Endothelial cell of umbilical vein (primary cell): ENCODE results near the gene PTGFRN. TPM values are rescaled to one million over a fixed set of nuclear protein-coding genes. Genes with fewer than 3 reads are reported as not detected.

Experiments used
- BruUV-seq: library from RNA; stranded (reverse); fragments of 400-500 nt; replicated peaks from 2 replicates; lab custom pipeline; 2021; lab: Mats Ljungman, UMichigan
- CTCF ChIA-PET: fragments of 300-600, 350-600 bp; sonication (Branson Sonifier 250); formaldehyde crosslinking; loops from one replicate; lab custom pipeline; 2021; ENCODE audit warnings: antibody characterized with exemption, inconsistent platforms; lab: Charles Lee
- POLR2A ChIA-PET: fragments of 300-600, 350-600 bp; sonication (Branson Sonifier 250); formaldehyde crosslinking; loops from one replicate; lab custom pipeline; 2021; ENCODE audit warnings: antibody characterized with exemption, inconsistent platforms; lab: Charles Lee
- DNase-seq: peaks from one replicate; pipeline ENCODE4 v3.0.0-alpha.2; 2011; ENCODE audit warnings: low read depth, low spot score
- FAIRE-seq: peaks from 2 replicates; lab custom pipeline; 2011; peaks lifted over from hg19 to GRCh38; lab: Jason Lieb, UNC
- H2AFZ ChIP-seq: 2 replicates; pipeline ENCODE4 v1.6.0; 2012; ENCODE audit warnings: low read depth, low read length, control low read depth, inconsistent platforms
- H3K27ac ChIP-seq: 2 replicates; pipeline ENCODE4 v1.5.1; 2011; ENCODE audit warnings: low read depth, mild to moderate bottlenecking, control low read depth, low read length, moderate library complexity; ENCODE audit not compliant: insufficient read depth
- H3K27me3 ChIP-seq, 2 experiments: 2 replicates each; pipeline versions ENCODE4 v1.6.0 to v1.6.1; 2011; ENCODE audit warnings: low read length in 2 of 2, mixed read lengths in 1 of 2; ENCODE audit not compliant: control insufficient read depth in 2 of 2, insufficient read depth in 2 of 2
- H3K36me3 ChIP-seq, 2 experiments: 2 replicates in 1 of 2; 3 replicates in 1 of 2; pipeline ENCODE4 v1.5.1; 2011; ENCODE audit warnings: low read length in 2 of 2, mild to moderate bottlenecking in 1 of 2, moderate library complexity in 1 of 2; ENCODE audit not compliant: control insufficient read depth in 2 of 2, insufficient read depth in 2 of 2; ENCODE audit errors: extremely low read depth in 1 of 2
- H3K4me1 ChIP-seq: 3 replicates; pipeline ENCODE4 v1.5.1; 2011; ENCODE audit warnings: mild to moderate bottlenecking, low read length; ENCODE audit not compliant: control insufficient read depth, insufficient read depth; ENCODE audit errors: extremely low read depth
- H3K4me2 ChIP-seq: 2 replicates; pipeline ENCODE4 v1.6.1; 2011; ENCODE audit warnings: low read length, control low read depth, mixed read lengths; ENCODE audit not compliant: insufficient read depth
- H3K4me3 ChIP-seq, 3 experiments: fragments of 200-600 bp in 1 of 3; sonication (generic), shearing (Covaris generic) in 1 of 3; replicated peaks in 1 of 3; 2 replicates each; pipeline ENCODE4 v1.5.1; 2011 to 2016; ENCODE audit warnings: control low read depth in 3 of 3, low read length in 3 of 3, mild to moderate bottlenecking in 2 of 3, inconsistent platforms in 1 of 3, low read depth in 1 of 3, moderate library complexity in 1 of 3; ENCODE audit not compliant: insufficient read depth in 1 of 3
- H3K79me2 ChIP-seq: 2 replicates; pipeline ENCODE4 v1.6.0; 2012; ENCODE audit warnings: low read length, inconsistent platforms; ENCODE audit not compliant: control insufficient read depth, insufficient read depth
- H3K9ac ChIP-seq: replicated peaks from 2 replicates; pipeline ENCODE3; 2011; ENCODE audit warnings: low read length, control low read depth; ENCODE audit not compliant: insufficient read depth; ENCODE audit errors: extremely low read depth
- H3K9me1 ChIP-seq: replicated peaks from 3 replicates; pipeline ENCODE4 v1.6.0; 2011; ENCODE audit warnings: mild to moderate bottlenecking, low read length; ENCODE audit not compliant: control insufficient read depth, insufficient read depth; ENCODE audit errors: extremely low read depth
- H3K9me3 ChIP-seq: replicated peaks from 2 replicates; pipeline ENCODE4 v1.5.1; 2012; ENCODE audit warnings: low read length, inconsistent platforms; ENCODE audit not compliant: control insufficient read depth, insufficient read depth
- H4K20me1 ChIP-seq: replicated peaks from 2 replicates; pipeline ENCODE3; 2011; ENCODE audit warnings: mild to moderate bottlenecking, low read length; ENCODE audit not compliant: control insufficient read depth, insufficient read depth; ENCODE audit errors: extremely low read depth
- EZH2 ChIP-seq: IDR thresholded peaks from 2 replicates; pipeline ENCODE4 v1.6.1; 2012; ENCODE audit warnings: borderline replicate concordance, low read depth, mild to moderate bottlenecking, moderate library complexity, low read length, inconsistent platforms; ENCODE audit not compliant: severe bottlenecking
- FOS ChIP-seq: IDR thresholded peaks from 2 replicates; pipeline ENCODE4 v1.6.1; 2011; ENCODE audit warnings: mild to moderate bottlenecking, low read length, moderate library complexity, borderline replicate concordance; ENCODE audit not compliant: insufficient read depth
- GATA2 ChIP-seq: IDR thresholded peaks from 2 replicates; pipeline ENCODE4 v1.7.0; 2011; ENCODE audit warnings: low read depth, mild to moderate bottlenecking, moderate library complexity, mixed read lengths, low read length; ENCODE audit not compliant: insufficient read length, insufficient read depth
- JUN ChIP-seq: IDR thresholded peaks from 2 replicates; pipeline ENCODE4 v1.6.1; 2011; ENCODE audit warnings: borderline replicate concordance, low read depth; ENCODE audit not compliant: insufficient read length, insufficient read depth
- MYC ChIP-seq: IDR thresholded peaks from one replicate; pipeline ENCODE4 v1.6.1; 2011; ENCODE audit warnings: mild to moderate bottlenecking, low read depth, low read length
- POLR2A ChIP-seq: IDR thresholded peaks from 2 replicates; pipeline ENCODE4 v1.6.1; 2012; ENCODE audit warnings: low read depth, mild to moderate bottlenecking, control low read depth, low read length
- POLR2AphosphoS5 ChIP-seq: IDR thresholded peaks from 2 replicates; pipeline ENCODE4 v1.6.1; 2012; ENCODE audit warnings: low read depth, mild to moderate bottlenecking, control low read depth, low read length, moderate library complexity; ENCODE audit not compliant: insufficient read depth
- dilution Hi-C: fragments of 300-500 bp; cut with MboI; formaldehyde crosslinking; loops from one replicate; pipeline ENCODE4 v1.15.0; 2019; ENCODE audit warnings: low sequenced_read_pairs; ENCODE audit not compliant: extremely low pct_ligation_motif_present
- intact Hi-C: fragments of 100-400 bp; cut with micrococcal nuclease; formaldehyde crosslinking; loops from one replicate; pipeline ENCODE4 v1.10.0; 2022
- polyA plus RNA-seq, 4 experiments: library from polyadenylated mRNA; depleted of rRNA in 3 of 4; stranded (reverse) in 3 of 4; unstranded in 1 of 4; fragments of >200 nt; gene quantifications; 2 replicates each; pipeline versions ENCODE4 v1.2.1 to v1.2.3, GENCODE V29; 2011 to 2012; ENCODE audit warnings: missing spikeins in 1 of 4
- total RNA-seq: library from RNA; stranded (reverse); gene quantifications from 2 replicates; pipeline ENCODE4 v1.2.3, GENCODE V29; 2021
- TF ChIP-seq, protein P1 (sequence below), 2 donors: IDR thresholded peaks; 1 replicate in 1 of 2; 2 replicates in 1 of 2; pipeline ENCODE4 v1.5.1; 2011; ENCODE audit warnings: low read length in 2 of 2, mild to moderate bottlenecking in 2 of 2, moderate library complexity in 2 of 2, control low read depth in 1 of 2, inconsistent platforms in 1 of 2, low read depth in 1 of 2; ENCODE audit not compliant: insufficient read depth in 1 of 2; ENCODE audit errors: extremely low read depth in 1 of 2
- TF ChIP-seq, protein P2 (sequence below): IDR thresholded peaks from 2 replicates; pipeline ENCODE4 v1.6.1; 2011; ENCODE audit not compliant: insufficient read depth, insufficient read length

PTGFRN gene
- total and polyA plus RNA-seq, 2 donors (not counting 3 experiments of a cell fraction or from before 2014, with no cell fraction given) = 39.6 to 60.7 TPM

DNA sequence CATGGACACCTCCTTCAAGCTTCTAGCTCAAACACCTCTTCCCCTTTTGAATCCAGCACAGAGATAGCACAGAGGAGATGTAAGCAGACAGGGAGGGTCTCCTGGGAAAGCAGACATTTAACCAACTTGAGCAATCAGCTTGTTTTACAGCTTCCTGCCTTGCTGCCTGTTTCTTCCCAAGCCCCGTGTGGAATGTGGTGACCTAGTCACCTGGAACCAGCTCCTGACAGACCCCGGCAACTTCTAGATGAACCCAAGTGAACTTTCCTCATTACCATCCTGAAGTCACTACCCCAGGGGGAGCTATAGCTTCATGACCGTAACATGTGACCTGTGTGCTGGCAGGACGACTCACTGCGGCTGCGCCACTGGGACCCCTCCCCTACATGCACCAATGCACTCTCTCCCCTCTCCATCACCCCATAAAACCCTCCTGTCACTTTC is 126.3 kb downstream of the PTGFRN start:
- Histone ChIP-seq H2AFZ (no peak overlapping the region), H3K79me2 (no peaks in the 10 kb centered on the region), H4K20me1 (no peaks in the 10 kb centered on the region), H3K27ac (no peak overlapping the region), H3K9ac (no peak overlapping the region), H3K27me3 (peaks cover 2% of the 10 kb centered on the region in 2 experiments), H3K4me1 (peaks cover 4% of the 10 kb centered on the region), H3K9me1 (no peaks in the 10 kb centered on the region), H3K9me3 (no peaks in the 10 kb centered on the region), H3K36me3 (no peaks in the 10 kb centered on the region), H3K4me3 (no peak overlapping the region), H3K4me2 (no peak overlapping the region)
- TF ChIP-seq, protein P1, sequence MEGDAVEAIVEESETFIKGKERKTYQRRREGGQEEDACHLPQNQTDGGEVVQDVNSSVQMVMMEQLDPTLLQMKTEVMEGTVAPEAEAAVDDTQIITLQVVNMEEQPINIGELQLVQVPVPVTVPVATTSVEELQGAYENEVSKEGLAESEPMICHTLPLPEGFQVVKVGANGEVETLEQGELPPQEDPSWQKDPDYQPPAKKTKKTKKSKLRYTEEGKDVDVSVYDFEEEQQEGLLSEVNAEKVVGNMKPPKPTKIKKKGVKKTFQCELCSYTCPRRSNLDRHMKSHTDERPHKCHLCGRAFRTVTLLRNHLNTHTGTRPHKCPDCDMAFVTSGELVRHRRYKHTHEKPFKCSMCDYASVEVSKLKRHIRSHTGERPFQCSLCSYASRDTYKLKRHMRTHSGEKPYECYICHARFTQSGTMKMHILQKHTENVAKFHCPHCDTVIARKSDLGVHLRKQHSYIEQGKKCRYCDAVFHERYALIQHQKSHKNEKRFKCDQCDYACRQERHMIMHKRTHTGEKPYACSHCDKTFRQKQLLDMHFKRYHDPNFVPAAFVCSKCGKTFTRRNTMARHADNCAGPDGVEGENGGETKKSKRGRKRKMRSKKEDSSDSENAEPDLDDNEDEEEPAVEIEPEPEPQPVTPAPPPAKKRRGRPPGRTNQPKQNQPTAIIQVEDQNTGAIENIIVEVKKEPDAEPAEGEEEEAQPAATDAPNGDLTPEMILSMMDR (IDR thresholded peaks at IDR 0.05; ENCODE audit: extremely low read depth in 1 of 2, insufficient read depth in 1 of 2, low read depth in 1 of 2, low read length in 2 of 2) = no peak
- TF ChIP-seq GATA2 (no peak), POLR2A (no peak), JUN (no peak), FOS (no peak), POLR2AphosphoS5 (no peak), MYC (no peak), EZH2 (no peak)
- TF ChIP-seq, protein P2, sequence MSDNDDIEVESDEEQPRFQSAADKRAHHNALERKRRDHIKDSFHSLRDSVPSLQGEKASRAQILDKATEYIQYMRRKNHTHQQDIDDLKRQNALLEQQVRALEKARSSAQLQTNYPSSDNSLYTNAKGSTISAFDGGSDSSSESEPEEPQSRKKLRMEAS = no peak
- ChIA-PET CTCF (no interaction called here), POLR2A (no interaction called here)
- DNase-seq (no peak), FAIRE-seq (no peak)
- dilution Hi-C loops = no loop called here
- intact Hi-C loops = no loop called here
- BruUV-seq = no TSS peak
